Pons (tissue), 1 donor: ENCODE data around the gene SH2B2.
A peak's percentile ranks its signal among the peaks of the same experiment; 100 is the strongest.
"Not testable (repeated sequence)": the region's sequence is repeated elsewhere in the genome, so short reads cannot be mapped to it uniquely, and the experiment has no call there.

Source experiments
- DNase-seq: peaks from one replicate; pipeline ENCODE4 v3.0.0-alpha.2; 2016; ENCODE audit warnings: low spot score

SH2B2 gene

GRCh38 chr7:102337002-102337401 lies 50.3 kb downstream of the SH2B2 start:
- not testable (repeated sequence) for DNase-seq

GRCh38 chr7:102337420-102337819 lies 50.8 kb downstream of the SH2B2 start:
- not testable (repeated sequence) for DNase-seq

- not testable (repeated sequence) for DNase-seq
These were observed 54.1 kb downstream of the SH2B2 start for GRCh38 chr7:102340599-102341368.

- DNase-seq: not testable (repeated sequence)
These were observed 60.3 kb downstream of the SH2B2 start for GRCh38 chr7:102346983-102347382.

- DNase-seq: not testable (repeated sequence)
These were observed 69.7 kb downstream of the SH2B2 start, which contains the start of gene SPDYE6 for GRCh38 chr7:102356344-102356743. Gene SPDYE6, minus strand, starts transcription at chr7:102356444. Its CDS starts 421 bp downstream, at chr7:102356023.

GRCh38 chr7:102363549-102364393 lies 77.1 kb downstream of the SH2B2 start:
- peak; percentile 100 for DNase-seq

- not testable (repeated sequence) for DNase-seq
These were observed 77.8 kb downstream of the SH2B2 start for GRCh38 chr7:102364394-102364886.

GRCh38 chr7:102365390-102365789 lies 78.7 kb downstream of the SH2B2 start:
- not testable (repeated sequence) for DNase-seq

GRCh38 chr7:102370038-102370437 lies 83.4 kb downstream of the SH2B2 start:
- DNase-seq: not testable (repeated sequence)
